Neural crest cell (in vitro differentiated cells): ENCODE results near the gene CMTM2. TPM values are rescaled to one million over a fixed set of nuclear protein-coding genes. Genes with fewer than 3 reads are reported as not detected.

Source experiments
- DNase-seq: peaks from one replicate; pipeline ENCODE4 v3.0.0; 2021; ENCODE audit warnings: low read depth, mixed read lengths, low spot score
- H3K27ac Mint-ChIP-seq: one replicate; pipeline ENCODE4 v1.8.0; 2021; ENCODE audit warnings: mild to moderate bottlenecking, mixed read lengths; ENCODE audit not compliant: unreplicated experiment
- H3K27me3 Mint-ChIP-seq: 2 replicates; pipeline ENCODE4 v1.8.0; 2021; ENCODE audit warnings: low read depth, mild to moderate bottlenecking, mixed read lengths
- H3K36me3 Mint-ChIP-seq: 2 replicates; pipeline ENCODE4 v1.8.0; 2021; ENCODE audit warnings: low read depth, mild to moderate bottlenecking, mixed read lengths
- H3K4me1 Mint-ChIP-seq: 2 replicates; pipeline ENCODE4 v1.8.0; 2021; ENCODE audit warnings: mixed read lengths
- H3K4me3 Mint-ChIP-seq: one replicate; pipeline ENCODE4 v1.8.0; 2021; ENCODE audit warnings: mild to moderate bottlenecking, mixed read lengths
- H3K9me3 Mint-ChIP-seq: 2 replicates; pipeline ENCODE4 v1.8.0; 2021; ENCODE audit warnings: mixed read lengths
- total RNA-seq: library from RNA; stranded (reverse); gene quantifications from 2 replicates; pipeline ENCODE4 v1.2.1, GENCODE V29; 2021
- TF ChIP-seq, protein P1 (sequence below): fragments of 200-600 bp; sonication (generic); conservative IDR thresholded peaks from 2 replicates; pipeline ENCODE4 v1.5.0; 2021; ENCODE audit warnings: antibody characterized with exemption, mild to moderate bottlenecking

CMTM2 gene
- total RNA-seq, 1 donor from 2014 or later, result 0.54 TPM

DNA sequence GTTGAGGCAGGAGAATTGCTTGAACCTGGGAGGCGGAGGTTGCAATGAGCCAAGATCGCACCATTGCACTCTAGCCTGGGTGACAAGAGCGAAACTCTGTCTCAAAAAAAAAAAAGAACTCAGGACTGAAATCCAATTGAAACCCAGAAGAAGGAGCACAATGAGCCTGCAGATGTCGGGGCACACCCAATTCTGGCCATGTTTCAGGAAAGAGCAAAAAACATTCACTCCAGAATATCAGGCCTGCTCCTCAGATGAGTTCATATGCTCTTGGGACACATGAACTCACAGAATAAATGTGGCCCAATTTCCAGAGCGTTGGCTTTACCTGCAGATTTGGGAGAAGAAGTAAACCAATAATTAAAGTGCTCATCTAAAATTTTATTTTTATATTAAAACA lies 3.0 kb upstream of the CMTM2 start:
- no peak overlapping the region for H3K4me3 Mint-ChIP-seq
- H3K27me3 Mint-ChIP-seq, result peaks cover 29% of the 10 kb centered on the region
- TF ChIP-seq, protein P1, sequence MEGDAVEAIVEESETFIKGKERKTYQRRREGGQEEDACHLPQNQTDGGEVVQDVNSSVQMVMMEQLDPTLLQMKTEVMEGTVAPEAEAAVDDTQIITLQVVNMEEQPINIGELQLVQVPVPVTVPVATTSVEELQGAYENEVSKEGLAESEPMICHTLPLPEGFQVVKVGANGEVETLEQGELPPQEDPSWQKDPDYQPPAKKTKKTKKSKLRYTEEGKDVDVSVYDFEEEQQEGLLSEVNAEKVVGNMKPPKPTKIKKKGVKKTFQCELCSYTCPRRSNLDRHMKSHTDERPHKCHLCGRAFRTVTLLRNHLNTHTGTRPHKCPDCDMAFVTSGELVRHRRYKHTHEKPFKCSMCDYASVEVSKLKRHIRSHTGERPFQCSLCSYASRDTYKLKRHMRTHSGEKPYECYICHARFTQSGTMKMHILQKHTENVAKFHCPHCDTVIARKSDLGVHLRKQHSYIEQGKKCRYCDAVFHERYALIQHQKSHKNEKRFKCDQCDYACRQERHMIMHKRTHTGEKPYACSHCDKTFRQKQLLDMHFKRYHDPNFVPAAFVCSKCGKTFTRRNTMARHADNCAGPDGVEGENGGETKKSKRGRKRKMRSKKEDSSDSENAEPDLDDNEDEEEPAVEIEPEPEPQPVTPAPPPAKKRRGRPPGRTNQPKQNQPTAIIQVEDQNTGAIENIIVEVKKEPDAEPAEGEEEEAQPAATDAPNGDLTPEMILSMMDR, result no peak
- H3K4me1 Mint-ChIP-seq, result peaks cover 11% of the 10 kb centered on the region
- DNase-seq, result no peak
- no peaks in the 10 kb centered on the region for H3K9me3 Mint-ChIP-seq
- H3K36me3 Mint-ChIP-seq, result no peaks in the 10 kb centered on the region
- no peak overlapping the region for H3K27ac Mint-ChIP-seq

DNA sequence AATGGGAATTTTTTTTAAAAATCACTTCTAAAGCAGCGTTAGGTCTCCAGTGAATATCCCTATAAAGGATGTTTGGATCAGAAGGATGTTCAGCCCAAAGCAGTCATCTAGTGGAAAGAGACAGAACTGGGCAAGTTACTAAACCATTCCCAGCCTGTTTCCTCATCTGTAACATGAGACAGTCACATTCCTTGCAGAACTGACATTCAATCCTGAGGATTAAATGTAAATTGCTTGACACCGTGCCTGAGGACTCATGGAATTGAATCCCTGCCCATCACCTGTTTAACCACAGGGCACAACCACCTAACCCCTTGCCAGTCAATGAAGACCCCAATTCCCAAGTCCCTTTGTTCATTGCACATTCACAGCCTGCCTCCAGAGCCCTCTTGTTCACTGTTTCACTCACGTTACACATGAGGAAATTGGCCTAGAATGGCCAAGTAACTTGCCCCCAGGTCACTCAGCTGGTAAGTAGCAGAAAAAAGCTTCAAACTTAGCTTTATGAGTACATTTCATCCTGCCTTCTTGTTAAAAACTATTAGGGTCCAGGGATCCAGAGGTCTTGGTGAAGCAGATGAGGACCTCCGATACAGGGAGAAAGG lies 1.4 kb downstream of the CMTM2 start:
- H3K4me3 Mint-ChIP-seq, result no peak overlapping the region
- no peak for DNase-seq
- TF ChIP-seq, protein P1, result no peak

DNA sequence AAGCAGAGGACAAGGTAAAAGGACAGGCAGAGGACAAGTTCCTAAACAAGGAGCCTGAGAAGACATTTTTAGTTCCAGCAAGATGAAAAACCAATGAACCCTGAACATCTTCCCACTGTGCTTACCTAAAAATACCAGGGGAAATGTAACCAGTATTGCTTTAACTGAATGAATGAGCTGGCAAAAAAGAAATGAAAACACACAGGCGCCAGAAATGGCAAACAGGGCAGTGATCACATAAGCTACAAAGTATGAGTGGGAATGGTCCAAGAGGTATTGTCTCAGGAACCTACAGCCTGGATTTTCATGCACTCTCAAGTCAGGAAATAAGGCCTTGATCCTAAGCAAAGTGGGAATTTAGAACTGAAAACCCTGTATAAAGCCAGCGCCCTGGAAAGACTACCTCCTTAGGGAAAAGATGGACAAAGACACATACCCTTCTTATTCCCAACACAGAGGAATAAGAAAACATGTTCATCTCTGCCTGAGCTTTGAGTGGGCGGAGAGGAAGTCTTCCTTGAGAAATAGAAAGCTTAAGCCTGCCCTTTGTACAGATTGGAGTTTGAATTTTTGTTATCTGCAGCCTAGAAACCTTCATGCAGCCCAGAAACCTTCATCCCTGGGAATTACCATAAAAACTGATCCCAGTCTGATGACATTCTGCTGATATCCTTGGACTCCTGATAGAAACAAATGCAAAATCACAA lies 2.1 kb downstream of the CMTM2 start:
- Mint-ChIP-seq H3K4me1 (peaks cover 31% of the 10 kb centered on the region), H3K9me3 (no peaks in the 10 kb centered on the region), H3K4me3 (no peak overlapping the region), H3K27ac (no peak overlapping the region), H3K27me3 (peaks cover 29% of the 10 kb centered on the region), H3K36me3 (no peaks in the 10 kb centered on the region)
- TF ChIP-seq, protein P1, result no peak
- no peak for DNase-seq

More for the DNA sequence above, 1.4 kb downstream of the CMTM2 start:
- Mint-ChIP-seq H3K36me3 (no peaks in the 10 kb centered on the region), H3K4me1 (peaks cover 31% of the 10 kb centered on the region), H3K27ac (peak overlapping the region; percentile 44), H3K27me3 (peaks cover 29% of the 10 kb centered on the region), H3K9me3 (no peaks in the 10 kb centered on the region)

DNA sequence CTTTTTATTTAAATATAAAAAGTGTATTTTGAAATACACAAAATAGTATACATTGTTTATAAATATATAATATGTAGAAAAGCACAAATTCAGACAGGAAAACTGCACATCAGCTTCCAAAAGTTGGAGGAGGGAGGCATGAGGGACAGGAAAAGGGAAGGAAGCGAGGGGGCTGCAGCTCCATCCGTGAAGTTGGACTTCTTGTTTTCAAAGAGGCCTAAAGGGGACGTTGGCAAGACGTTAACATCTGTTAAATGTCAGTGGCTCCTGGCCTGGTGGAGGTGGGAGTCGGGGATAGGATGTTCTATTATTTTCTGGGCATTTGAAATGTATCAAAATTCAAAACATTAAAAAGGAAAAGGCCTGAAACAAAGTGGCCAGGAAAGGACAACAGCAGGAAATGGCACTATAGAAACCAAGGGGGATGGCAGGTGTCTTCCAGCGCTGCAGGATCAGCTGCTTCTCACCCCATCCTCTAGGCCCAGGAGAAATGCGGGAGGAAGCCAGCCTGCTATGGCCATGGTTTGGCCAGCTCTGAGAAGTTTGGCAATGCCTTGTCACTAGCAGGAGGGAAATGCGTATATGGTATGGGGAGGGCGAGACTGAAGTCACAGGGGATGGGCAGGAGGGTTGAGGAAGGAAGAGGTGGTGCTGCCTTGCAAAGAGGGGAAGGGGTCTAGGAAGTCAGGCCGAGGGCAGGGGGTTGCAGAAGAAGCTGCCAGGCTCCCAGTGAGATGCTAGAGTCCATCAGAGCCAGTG lies 6.4 kb downstream of the CMTM2 start:
- H3K4me3 Mint-ChIP-seq, result no peak overlapping the region
- H3K9me3 Mint-ChIP-seq, result no peaks in the 10 kb centered on the region
- H3K4me1 Mint-ChIP-seq, result peaks cover 27% of the 10 kb centered on the region
- no peaks in the 10 kb centered on the region for H3K36me3 Mint-ChIP-seq
- TF ChIP-seq, protein P1, result no peak
- H3K27me3 Mint-ChIP-seq, result no peaks in the 10 kb centered on the region
- DNase-seq, result no peak
- H3K27ac Mint-ChIP-seq, result no peak overlapping the region

DNA sequence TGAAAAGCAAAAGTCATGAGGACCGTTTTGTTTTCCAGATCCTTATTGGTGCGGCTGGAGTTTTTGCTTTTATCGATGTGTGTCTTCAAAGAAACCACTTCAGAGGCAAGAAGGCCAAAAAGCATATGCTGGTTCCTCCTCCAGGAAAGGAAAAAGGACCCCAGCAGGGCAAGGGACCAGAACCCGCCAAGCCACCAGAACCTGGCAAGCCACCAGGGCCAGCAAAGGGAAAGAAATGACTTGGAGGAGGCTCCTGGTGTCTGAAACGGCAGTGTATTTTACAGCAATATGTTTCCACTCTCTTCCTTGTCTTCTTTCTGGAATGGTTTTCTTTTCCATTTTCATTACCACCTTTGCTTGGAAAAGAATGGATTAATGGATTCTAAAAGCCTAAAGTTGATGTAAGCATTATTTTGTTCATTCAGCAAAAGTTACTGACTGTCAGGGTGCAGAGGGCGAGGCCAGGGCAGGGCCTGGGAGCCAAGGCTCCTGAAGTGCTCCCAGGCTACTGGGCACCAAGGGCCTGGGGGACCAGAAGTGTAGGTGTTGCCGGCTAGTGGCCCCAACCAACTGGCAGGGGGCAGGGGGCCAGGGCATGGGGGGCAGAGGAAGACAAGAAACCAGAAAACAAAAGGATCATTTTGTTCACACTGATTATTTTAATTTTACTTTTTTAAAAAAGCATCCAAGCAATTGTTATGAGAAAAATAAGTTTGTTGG lies 8.8 kb downstream of the CMTM2 start:
- H3K4me3 Mint-ChIP-seq, result no peak overlapping the region
- DNase-seq, result no peak
- peaks cover 10% of the 10 kb centered on the region for H3K4me1 Mint-ChIP-seq
- H3K36me3 Mint-ChIP-seq, result no peaks in the 10 kb centered on the region
- no peaks in the 10 kb centered on the region for H3K9me3 Mint-ChIP-seq
- H3K27me3 Mint-ChIP-seq, result no peaks in the 10 kb centered on the region
- H3K27ac Mint-ChIP-seq, result no peak overlapping the region
- TF ChIP-seq, protein P1, result no peak
